OCI-LY7 (cell line): ENCODE measurements around the gene KRTAP10-3.

ENCODE experiments used
- CTCF ChIP-seq: fragments of 200-600 bp; sonication (generic); conservative IDR thresholded peaks from 2 replicates; pipeline ENCODE4 v1.5.1; 2014; ENCODE audit warnings: mild to moderate bottlenecking, antibody characterized with exemption, low read length, moderate library complexity, mixed read lengths
- EZH2phosphoT487 ChIP-seq: fragments of 200-600 bp; sonication (generic); IDR thresholded peaks from 2 replicates; pipeline ENCODE4 v1.6.1; 2018; ENCODE audit warnings: low read depth, borderline replicate concordance, mild to moderate bottlenecking, mixed run types, antibody characterized with exemption, low read length, moderate library complexity, mixed read lengths

GRCh38 chr21:44542716-44543115 is 15.9 kb downstream of the KRTAP10-3 start:
- TF ChIP-seq CTCF (no peak), EZH2phosphoT487 (no peak)
